HG02571 (cell line): ENCODE data around the gene AKAP8.
"Not testable (repeated sequence)": the region's sequence is repeated elsewhere in the genome, so short reads cannot be mapped to it uniquely, and the experiment has no call there.

Experiments used
- ATAC-seq: cut with Tn5 transposase; IDR thresholded peaks from one replicate; pipeline ENCODE4 v1.9.1; 2021; ENCODE audit warnings: mild to moderate bottlenecking, moderate library complexity; ENCODE audit not compliant: unreplicated experiment

Gene AKAP8

DNA sequence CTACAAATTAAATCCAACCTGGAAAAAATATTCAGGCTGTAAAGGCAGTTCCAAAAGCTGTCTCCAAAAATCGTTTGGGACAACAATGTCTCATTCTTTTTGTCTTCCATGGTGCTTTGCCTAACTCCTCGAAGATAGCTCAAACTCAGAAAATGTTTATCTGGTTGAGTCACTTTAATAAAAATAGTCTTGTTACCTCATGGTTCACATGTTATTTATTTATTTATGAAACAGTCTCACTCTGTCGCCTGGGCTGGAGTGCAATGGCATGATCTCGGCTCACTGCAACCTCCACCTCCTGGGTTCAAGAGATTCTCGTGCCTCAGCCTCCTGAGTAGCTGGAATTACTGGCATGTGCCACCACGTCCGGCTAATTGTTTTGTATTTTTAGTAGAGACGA lies 42.4 kb downstream of the AKAP8 start:
- no peak for ATAC-seq

DNA sequence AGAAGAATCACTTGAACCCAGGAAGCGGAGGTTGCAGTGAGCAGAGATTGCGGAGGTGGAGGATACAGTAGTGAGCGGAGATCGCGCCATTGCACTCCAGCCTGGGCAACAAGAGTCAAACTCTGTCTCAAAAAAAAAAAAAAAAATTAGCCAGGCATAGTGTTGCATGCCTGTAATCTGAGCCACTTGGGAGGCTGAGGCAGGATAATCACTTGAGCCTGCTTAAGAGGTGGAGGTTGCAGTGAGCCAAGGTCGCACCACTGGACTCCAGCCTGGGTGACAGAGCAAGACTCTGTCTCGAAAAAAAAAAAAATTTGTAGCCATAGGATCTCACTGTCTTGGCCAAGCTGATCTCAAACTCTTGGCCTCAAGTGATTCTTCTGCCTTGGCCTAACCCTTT lies 43.6 kb downstream of the AKAP8 start:
- ATAC-seq = not testable (repeated sequence)

DNA sequence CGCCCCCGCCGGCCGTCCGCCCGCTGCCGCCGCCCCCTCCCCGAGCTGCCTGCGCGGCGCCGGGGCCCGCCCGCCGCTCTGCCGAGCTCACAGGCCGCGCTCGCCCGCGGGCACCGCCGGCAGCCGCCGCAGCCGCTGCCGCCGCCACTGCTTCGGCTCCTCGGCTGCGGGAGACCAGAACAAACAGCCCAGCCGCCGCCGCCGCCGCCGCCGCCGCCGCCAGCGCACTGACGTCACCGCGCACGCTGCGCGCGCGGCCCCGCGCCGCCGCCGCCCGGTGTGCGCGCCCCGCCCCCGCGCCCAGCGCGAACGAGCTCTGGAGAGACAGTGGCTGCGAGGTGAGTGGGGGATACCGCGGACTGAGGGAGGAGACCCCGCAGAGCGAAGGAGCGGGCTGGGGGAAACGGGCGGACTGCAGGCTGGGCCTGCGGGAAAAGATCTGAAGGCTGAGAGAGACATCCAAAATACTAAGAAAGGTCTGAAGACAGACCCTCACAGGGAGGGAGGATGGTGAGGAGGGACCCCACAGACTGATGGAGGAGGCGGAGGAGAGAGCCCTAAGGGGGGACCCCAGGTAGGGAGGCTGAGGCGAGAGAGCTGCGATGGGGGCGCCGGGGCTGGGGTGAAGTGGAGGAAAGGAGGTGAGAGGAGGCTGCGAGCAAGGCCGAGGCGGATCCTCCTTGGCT lies 47.1 kb downstream of the AKAP8 start, which contains the start of gene BRD4:
Gene BRD4, minus strand, starts transcription at position 229 of the 686 bp plus-strand sequence. CDS start 59,440 bp downstream, outside the sequence.
- peak; percentile 55 for ATAC-seq

DNA sequence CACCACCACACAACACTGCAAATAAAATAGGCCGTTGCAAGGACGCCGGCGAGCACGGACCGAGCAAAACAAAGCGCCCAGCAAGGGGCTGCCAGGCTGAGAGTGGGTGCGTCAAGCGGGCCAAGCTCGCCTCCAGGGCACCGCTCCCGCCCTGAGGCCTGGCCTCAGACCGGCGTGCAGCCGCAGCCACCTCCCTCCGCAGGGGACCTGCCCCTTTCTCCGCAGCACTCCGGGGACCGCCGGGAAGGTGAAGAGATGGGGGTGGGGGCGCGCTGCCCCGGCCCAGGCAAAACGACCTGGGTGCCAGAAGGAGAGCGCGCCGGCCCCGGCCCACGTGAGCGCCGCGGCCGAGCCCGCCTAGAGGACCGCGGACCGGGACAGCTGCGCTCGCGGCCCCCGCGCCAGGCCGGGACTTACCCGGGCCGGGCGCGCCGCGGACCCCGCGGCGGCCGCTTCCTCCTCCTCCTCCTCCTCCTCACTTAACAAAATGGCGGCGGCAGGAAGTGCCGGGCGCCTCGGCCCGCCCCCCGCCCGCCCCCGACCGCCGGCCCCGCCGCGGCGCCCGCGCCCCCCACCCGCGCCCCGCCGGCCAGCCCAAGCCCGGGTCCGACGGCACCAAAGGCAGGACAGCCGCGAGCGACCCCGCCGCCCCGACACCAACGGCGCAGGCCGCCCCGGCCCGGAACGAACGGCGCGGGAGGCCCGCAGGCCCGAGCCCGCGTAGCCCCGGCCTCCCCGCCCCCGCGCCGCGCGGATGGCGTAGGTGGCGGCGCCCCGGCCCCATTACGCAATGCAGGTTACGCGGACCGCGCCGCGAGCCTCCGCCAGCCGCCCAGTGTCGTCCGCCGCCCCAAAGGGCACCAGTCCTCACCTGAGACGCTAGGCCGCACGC lies 47.9 kb downstream of the AKAP8 start:
- ATAC-seq = peak; percentile 28

DNA sequence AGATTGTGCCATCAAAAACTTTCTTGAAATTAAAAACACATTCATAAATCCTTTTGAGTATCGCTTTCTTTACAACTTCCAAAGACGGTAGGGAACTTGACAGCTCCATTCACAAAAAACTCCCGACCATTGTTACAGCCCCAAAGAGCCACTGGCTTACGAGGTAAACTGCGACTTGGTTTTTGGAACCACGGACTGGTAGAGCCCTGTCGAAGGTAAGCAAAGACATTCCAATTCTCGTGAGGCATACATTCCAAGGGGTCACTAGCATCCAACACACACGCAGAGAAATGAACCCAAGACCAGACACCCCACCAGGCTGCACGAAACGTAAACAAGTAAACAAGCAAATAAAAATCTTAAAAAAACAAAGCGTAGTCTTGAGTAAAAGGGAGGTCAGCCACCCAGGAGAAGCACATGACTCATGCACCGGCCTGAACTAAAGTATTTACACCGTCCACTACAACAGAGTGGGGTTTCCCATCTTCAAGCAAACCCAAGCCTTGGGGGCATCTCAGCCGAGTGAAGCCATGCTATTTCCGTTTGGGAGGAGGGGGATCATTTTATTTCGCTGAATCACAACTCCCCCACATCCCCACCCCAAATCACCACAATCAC lies 48.7 kb downstream of the AKAP8 start:
- ATAC-seq = no peak

DNA sequence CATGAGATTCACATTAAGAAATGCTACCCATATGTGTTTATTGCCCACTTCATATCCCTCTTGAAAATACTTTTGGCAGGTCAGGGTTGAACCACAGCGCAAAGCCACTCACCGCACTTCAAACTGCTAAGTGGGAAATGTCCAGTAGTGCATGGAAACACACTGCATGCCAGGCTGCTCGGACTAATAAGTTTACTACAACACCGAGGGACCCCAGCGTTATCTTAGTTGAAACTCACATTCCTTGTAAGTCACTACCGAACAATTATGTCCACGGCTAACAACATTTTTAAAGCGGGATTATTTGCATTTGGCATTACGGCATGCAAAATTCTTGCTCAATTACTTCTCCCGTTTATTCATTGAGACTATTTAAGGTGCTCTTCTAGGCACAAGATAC lies 51.3 kb downstream of the AKAP8 start:
- ATAC-seq = no peak

DNA sequence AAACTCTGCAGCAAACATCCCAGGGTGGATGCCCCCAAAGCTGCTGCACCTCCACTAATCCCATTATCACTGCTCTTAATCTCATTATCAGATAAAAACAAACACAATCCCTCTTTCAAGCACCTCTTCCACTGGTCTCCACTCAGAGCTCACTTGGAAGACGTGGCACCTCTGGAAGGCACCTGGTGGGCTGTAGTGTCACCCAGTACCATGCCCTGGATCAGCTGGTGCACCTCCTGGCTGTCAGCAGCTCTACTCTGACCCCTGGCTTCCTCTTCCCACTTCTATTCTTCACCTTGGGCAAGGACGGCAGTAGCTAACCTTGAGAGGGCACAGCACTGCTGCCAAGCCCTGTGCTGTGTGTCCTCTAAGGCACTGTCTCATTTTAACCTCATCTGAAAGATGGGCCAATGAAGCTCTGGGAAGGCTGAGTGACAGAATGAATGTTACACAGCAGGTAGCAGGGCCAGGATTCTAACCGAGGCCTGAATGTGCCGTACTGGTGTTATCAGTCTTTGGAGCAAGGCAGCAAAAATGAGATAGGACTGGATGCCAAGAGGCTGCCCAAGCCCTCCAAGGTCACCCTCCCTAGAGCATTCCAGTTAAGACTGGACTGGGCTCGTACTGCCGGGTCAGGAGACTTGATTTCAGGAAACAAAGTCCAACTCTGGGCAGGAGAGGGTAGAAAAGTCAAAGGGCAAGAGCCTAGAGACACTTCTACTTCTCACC lies 54.6 kb downstream of the AKAP8 start:
- ATAC-seq = no peak

DNA sequence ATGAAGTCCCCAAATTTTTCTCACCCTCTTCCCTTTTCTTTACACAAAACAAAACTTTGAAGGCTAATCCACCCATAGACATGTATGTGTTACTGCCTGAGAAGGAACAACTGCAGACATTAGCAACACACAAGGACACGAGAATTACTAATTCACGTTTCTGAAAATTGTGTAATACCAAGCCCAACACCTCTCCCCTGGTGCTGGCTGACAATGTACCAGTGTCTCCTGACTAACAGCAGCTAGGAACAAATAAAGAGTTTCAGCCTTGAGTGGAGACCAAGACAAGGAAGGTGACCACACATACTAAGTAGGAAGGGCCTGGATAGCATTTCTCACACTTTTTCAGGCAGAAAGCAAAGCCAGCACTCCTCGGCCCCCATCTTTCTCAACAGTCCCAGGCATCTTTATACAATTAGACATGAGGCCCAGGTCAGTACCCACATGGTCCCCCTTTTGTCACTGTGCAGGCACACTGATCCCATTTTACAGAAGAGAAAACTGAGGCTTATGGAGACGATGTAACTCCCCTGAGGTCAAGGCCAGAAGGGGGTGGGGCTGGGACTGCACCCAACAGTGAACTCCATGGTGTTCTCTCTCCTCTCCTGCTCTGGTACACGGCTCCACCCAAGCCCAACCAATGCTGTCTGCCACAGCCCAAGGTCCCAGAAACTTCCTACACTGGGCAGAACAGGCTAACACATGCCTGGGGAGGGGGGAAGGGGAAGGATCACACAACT lies 55.9 kb downstream of the AKAP8 start:
- ATAC-seq = no peak

DNA sequence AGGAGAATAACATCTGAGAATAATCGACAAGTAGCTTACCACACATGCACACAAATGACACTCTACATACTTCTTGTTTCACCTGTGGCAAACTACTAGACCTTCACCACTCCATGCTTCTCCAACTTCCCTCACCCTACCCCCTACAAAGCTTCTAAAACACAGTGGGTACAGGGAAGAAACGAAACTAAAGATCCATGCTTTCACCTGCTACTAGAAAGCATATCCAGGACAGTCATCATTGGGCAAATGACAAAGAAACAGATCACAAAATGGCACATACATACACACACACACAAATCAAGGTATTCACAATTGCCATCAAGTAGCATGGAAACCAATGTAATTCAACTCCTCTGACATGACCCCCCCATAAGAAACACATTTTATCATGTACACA lies 57.8 kb downstream of the AKAP8 start:
- ATAC-seq = no peak

DNA sequence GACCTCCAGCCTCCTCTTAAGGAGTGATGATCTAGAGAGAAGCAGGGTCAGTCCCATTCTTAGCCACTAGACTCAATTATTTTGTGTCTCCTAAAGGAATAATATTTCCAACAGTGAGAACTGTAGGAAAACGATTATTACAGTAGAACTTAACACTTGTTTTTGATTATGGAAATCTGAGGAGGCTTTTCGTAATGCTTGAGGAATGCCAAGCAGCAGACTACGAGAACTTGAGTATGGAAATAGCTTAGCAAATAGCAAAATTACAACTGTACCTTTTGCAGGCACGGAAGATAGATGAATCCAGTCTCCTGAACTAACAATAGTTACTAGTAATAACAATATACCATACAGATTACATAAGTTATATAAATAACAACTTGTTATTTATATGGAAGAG lies 59.5 kb downstream of the AKAP8 start:
- ATAC-seq = no peak

DNA sequence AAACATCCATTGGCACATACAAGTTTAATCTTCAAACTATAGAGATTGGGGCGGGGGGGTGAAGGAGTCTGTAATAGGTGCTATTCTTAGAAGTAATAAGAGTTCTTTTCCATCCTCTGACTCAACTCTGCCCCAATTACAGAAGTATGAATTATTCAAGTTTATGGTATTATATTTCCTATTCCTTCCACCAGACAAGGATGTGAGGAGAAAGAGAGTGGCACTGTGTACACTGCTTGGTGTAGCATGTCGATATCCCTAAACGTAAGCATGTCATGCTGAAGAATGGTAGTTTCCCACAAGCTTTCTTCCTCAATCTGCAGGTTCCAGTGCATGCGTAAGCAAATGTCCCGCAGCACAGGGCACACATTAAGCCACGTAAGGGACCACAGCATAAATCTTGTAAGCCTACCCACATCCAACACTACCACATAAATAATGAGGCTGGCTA lies 61.3 kb downstream of the AKAP8 start:
- ATAC-seq = no peak

DNA sequence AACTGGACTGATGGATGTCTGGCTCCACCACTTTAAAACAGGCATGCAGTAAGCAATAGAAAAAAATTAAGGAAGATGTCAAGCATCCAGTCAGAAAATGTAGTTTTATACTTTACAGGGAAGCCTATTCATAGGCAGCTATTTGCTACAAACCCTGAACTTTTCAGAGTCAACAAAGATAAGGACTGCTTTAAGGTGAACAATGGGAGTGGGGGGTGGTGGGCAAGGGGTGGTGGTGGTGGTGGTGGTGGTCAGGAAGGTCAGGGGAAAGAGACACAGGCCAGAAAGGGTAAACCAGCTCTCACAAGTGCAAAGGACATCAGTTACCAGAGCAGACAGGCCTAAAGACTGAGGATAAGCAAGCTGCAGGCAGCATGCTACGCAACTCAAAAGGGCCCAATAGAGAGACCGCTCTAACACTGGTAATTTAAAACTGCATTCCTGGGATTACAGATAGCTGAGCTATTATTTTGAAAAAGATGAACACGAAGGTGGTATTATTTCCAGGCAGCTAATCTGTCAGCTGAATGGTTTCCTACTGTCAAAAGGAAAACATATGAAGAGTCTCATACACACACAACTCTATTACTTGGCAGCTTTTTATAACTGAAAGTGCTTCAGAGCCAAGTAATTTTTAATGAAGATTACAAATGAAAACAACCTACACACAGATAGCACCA lies 62.1 kb downstream of the AKAP8 start:
- ATAC-seq = no peak

DNA sequence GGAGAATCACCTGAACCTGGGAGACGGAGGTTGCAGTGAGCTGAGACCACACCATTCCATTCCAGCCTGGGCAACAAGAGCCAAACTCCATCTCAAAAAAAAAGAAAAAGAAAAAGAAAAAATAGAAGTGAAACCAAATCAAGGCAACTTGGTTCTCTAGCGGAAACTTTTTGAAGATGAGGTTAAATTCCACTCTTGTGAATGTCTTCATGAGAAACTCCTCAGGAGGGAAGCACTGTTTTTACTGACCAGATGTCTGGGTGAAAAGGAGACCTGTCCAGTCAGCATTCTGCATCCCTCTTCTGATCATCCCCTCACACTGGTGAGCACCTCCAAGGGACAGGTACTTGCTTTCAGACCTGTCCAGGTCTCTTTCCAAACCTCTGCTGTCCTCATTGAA lies 63.1 kb downstream of the AKAP8 start:
- no peak for ATAC-seq

DNA sequence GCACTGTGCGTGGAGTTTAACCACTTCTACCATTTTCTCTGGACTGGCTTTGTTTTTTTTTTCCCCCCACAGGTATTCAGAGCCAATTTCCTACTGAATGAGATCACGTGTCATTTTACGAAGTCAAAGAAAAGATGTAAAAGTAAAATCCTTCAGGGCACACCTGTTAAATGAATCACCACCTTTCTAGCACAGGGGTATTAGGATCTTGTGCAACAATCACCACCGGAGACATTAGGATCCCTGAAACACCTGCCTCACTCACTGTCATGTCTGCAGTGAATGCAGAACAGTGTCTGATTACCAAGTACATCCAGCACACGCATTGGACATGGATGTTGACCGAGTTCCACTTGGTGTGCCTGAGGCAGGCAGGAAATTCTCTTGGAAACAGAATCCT lies 64.5 kb downstream of the AKAP8 start:
- ATAC-seq = no peak

DNA sequence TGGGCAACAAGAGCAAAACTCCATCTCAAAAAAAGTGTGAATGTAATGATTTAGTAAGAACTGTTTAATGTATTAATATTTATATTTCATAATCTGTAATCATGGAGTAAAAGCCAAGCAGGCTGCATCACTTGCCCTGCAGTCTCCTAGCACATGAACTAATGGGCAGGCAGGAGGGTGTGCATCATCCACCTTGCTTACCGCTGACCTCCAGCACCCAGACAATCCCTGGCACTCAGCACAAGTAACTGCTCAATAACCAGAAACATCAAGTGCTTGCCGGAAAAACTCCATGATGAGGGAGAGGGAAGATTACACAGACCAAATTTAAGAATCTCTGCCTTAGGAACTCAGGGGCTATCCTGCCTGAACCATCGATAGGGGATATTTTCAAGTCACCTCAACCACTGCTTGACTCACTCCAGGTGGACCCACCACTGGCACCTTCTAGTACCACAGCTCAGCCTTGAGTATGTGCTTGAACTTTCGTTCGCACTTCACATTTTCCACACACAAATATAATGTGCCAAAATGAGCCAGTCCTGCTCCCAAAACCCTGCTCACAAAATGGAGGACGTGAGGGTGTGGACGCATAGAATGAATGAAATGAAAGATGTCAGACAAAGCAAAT lies 65.8 kb downstream of the AKAP8 start:
- no peak for ATAC-seq

DNA sequence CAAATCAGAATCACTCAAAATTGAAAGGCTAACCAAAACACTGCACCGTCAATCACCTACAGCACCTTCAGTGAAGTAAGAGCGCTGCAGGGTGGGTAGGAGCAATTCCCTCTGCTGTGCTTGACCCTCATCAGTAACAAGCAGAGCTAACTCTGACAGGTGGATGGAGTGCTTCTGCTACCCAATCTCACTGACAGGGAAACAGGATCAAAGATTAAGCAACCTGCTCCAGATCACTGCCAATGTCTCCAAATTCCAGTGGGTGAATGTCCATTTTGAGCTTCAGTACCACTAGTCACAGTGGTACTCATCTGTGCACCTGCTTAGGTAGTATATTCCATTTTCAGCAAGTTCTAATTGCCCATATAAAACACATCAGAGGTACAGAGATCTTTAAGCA lies 72.4 kb downstream of the AKAP8 start:
- ATAC-seq = no peak

DNA sequence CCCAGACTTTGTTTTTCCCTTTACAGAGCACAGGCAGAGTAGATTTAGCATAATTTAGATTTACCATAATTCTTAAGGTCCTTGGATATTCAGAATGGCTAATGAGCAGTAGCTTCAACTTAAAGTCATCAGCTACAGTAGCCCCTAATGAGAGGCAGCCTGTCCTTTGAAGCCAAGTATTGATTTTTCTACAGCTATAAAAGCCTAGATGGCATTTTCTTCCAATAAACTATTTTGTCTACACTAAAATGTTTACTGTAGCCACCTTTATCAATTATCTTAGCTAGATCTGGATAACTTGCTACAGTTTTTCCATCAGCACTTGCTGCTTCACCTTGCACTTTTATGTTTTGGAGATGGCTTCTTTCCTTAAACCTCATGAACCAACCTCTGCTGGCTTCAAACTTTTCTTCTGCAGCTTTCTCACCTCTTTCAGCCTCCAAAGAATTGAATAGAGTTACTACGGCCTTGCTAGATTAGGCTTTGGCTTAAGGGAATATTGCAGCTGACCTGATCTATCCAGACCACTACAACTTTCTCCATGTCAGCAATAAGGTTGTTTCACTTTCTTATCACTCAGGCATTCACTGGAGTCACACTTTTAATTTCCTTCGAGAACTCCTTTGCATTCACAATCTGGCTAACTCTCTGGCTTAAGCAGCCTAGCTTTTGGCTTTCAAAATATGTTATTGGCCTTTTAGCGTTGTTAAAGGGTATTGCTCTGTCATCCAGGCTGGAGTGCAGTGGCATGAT lies 73.8 kb downstream of the AKAP8 start:
- no peak for ATAC-seq

DNA sequence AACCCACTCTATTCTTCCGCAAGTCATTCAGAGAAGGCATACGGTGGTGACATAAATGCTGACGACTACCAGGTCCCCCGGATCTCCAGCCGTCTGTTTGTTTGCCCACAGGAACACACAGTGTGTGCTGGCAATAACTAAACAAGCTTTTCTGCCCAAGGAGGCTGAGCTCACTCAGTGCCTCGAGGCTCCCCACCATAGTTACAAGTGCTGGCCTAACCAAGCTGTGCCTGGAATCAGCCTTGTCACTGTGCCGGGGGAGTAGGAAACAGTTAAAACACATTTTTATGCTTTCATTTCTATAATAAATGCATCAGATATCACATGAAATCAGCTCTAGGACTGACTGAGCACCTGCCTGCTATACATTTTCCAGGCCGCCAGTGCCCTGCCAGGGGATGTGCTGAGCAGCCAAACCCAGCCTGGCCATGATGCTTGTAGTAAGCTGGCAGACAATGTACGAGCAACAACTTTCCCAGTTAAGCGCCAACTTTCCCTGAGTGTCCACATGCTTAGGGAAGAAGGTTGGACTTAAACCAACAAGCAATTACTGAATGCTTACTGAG lies 75.4 kb downstream of the AKAP8 start:
- ATAC-seq = no peak
